Stimulated activated naive B cell treated with anti-CD40 and anti-IgM and Interleukin-4, amounts not matched to agents 10 μg/mL and 1 μg/mL and 100 μg/mL, for 72 hours (primary cell): ENCODE measurements around the gene CDH23.

Experiments used
- ATAC-seq, 2 donors: fragments of 150-1000 bp; cut with Tn5 transposase; replicated peaks; 2 replicates each; pipeline ENCODE4 v1.10.0; 2021; ENCODE audit warnings: moderate library complexity in 1 of 2
- DNase-seq: peaks from one replicate; pipeline ENCODE4 v3.0.0; 2021
- H3K27ac Mint-ChIP-seq: one replicate; pipeline ENCODE4 v1.8.0; 2022; ENCODE audit warnings: mild to moderate bottlenecking, mixed read lengths
- H3K27me3 Mint-ChIP-seq, 2 donors: one replicate each; pipeline ENCODE4 v1.8.0; 2022; ENCODE audit warnings: mixed read lengths in 2 of 2
- H3K36me3 Mint-ChIP-seq, 2 donors: one replicate each; pipeline ENCODE4 v1.8.0; 2022; ENCODE audit warnings: mixed read lengths in 2 of 2, mild to moderate bottlenecking in 1 of 2
- H3K4me1 Mint-ChIP-seq, 2 donors: one replicate each; pipeline ENCODE4 v1.8.0; 2022; ENCODE audit warnings: mixed read lengths in 2 of 2, mild to moderate bottlenecking in 1 of 2
- H3K4me3 Mint-ChIP-seq, 2 donors: one replicate each; pipeline ENCODE4 v1.8.0; 2022; ENCODE audit warnings: mild to moderate bottlenecking in 2 of 2, mixed read lengths in 2 of 2, moderate library complexity in 1 of 2
- H3K9me3 Mint-ChIP-seq, 2 donors: one replicate each; pipeline ENCODE4 v1.8.0; 2022; ENCODE audit warnings: mixed read lengths in 2 of 2, mild to moderate bottlenecking in 1 of 2

The CDH23 gene

GRCh38 chr10:71523756-71524155 is 127.0 kb downstream of the CDH23 start:
- Mint-ChIP-seq H3K9me3 (no peaks in the 10 kb centered on the region), H3K4me3 (no peak overlapping the region), H3K27ac (no peak overlapping the region), H3K36me3 (no peaks in the 10 kb centered on the region), H3K4me1 (peaks cover 3 to 6% of the 10 kb centered on the region in 2 donors), H3K27me3 (peaks cover 17 to 25% of the 10 kb centered on the region in 2 donors)
- ATAC-seq (no peak), DNase-seq (no peak)

DNA sequence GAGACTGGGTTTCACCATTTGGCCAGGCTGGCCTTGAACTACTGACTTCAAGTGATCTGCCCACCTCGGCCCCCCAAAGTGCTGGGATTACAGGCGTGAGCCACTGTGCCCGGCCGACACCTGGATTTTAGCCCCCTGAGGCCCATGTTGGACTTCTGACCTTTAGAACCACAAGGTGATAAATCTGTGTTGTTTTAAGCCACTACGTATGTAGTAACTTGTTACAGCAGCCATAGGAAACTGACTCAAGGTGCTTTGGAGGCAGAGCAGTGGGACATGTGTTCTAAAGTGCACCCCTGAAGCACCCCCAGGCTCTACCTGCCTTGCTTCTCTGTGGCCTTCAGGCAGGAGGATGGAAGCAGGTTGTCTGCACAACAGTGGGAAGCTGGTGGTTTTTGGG is 128.4 kb downstream of the CDH23 start:
- no peaks in the 10 kb centered on the region for H3K9me3 Mint-ChIP-seq
- peaks cover 17 to 25% of the 10 kb centered on the region in 2 donors for H3K27me3 Mint-ChIP-seq
- H3K36me3 Mint-ChIP-seq, result no peaks in the 10 kb centered on the region
- peaks cover 3 to 6% of the 10 kb centered on the region in 2 donors for H3K4me1 Mint-ChIP-seq
- DNase-seq (no peak), ATAC-seq (no peak)
- no peak overlapping the region for H3K4me3 Mint-ChIP-seq
- H3K27ac Mint-ChIP-seq, result no peak overlapping the region

DNA sequence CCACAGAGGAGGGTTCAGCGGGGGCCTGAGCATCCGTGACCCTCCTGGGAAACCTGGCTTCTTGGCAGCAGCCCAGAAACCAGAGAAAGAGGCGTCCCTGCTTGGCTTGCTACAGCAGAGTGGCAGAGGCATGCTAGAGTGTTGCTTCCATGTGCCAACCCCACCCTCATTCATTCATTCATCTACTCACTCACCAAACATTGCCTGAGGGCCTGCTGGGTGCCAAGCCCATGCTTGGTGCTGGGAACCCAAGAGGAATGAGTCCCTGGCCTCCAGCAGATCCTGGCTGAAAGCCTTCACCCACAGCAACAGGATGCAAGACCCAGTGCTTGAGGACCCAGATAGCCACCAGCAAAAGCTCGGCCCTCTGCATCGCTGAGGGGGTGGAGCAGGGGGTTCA is 129.0 kb downstream of the CDH23 start:
- Mint-ChIP-seq H3K27me3 (peaks cover 17 to 25% of the 10 kb centered on the region in 2 donors), H3K27ac (no peak overlapping the region), H3K4me3 (no peak overlapping the region), H3K36me3 (no peaks in the 10 kb centered on the region), H3K9me3 (no peaks in the 10 kb centered on the region), H3K4me1 (peaks cover 3 to 6% of the 10 kb centered on the region in 2 donors)
- DNase-seq, result no peak
- ATAC-seq, result no peak

DNA sequence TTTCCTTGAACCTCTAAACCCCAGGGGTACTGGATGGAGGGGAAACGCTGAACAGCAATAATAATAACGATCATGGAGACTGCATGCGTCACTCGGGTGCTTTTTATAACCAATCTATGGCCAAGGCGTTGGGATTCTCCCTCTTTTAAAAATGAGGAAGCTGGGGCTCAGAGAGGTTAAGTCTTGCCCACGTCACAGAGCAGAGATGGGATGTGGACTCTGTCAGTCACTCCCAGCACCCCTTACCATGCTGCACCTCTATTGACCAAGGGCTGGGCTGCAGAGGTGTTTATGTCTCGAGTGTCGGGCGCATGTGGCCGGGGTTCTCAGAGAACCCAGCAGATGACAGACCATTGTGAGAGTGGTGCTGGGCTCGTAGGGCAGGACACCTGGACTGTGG is 129.9 kb downstream of the CDH23 start:
- Mint-ChIP-seq H3K9me3 (peaks cover 0 to 2% of the 10 kb centered on the region in 2 donors), H3K4me1 (peaks cover 5 to 10% of the 10 kb centered on the region in 2 donors), H3K4me3 (no peak overlapping the region), H3K36me3 (no peaks in the 10 kb centered on the region), H3K27me3 (peaks cover 17 to 18% of the 10 kb centered on the region in 2 donors), H3K27ac (no peak overlapping the region)
- ATAC-seq (peak in 1 of 2 donors; percentile 70), DNase-seq (no peak)

DNA sequence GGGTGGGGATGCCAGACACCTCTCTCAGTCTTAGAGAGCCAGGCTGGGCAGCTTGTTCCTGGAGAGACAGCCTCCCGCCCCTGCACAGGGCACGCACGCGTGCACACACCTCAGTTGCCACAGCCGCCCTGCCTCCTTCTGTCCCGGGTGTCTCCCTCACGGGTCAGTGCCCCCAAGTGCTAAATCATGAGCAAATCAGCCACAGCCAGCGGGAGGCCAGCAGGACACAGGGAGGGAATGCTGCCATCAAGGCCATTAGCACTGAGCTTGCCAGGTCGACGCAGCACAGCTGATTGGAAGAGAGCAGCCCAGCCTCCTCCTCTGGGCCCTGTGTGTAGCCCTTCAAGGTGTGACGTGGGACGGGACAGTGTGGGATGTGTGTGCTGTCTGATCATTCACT is 130.4 kb downstream of the CDH23 start:
- Mint-ChIP-seq H3K36me3 (no peaks in the 10 kb centered on the region), H3K27ac (no peak overlapping the region), H3K9me3 (peaks cover 0 to 4% of the 10 kb centered on the region in 2 donors), H3K4me3 (no peak overlapping the region), H3K27me3 (peaks cover 15 to 17% of the 10 kb centered on the region in 2 donors), H3K4me1 (peaks cover 7 to 15% of the 10 kb centered on the region in 2 donors)
- DNase-seq, result no peak
- ATAC-seq, result no peak

DNA sequence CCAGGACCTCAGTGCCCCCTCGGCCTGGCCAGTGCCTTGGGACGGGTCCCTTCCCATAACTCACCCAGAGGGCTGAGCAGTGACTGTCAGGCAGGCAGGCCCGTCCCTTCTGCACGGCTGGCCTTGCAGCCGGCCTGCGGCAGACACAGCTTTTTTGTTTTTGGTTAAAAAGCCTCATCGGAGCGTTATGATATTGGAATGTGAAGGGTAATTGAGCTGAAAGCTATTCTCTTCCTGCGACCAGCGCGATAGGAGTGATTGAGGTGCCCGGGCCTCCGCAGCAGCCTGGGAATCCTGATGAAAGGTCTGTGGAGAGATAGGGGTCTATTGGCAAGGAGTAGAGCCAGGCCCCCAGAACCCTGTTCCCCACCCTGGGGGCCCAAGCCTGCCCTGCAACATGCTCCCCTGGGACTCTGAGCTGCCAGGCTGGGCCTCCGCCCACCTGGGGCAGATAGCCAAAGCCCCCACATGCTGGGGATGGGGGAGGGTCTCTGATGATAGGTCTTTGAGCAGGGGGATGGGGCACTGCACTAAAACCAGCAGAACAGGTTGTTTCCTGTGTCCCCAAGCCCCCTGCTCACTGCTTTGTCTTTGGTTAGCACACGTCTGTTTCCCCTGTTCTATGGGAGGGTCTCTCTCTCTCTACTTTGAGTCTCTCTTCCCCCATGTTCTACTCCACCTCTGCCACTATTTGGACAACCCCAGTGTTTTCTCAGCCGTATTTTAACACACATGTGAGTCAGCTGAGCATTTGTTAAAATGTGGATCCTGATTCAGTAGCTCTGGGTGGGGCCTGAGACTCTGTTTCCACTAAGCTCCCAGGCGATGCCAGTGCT is 131.9 kb downstream of the CDH23 start:
- ATAC-seq (no peak), DNase-seq (no peak)
- peaks cover 7 to 16% of the 10 kb centered on the region in 2 donors for H3K4me1 Mint-ChIP-seq
- no peak overlapping the region for H3K4me3 Mint-ChIP-seq
- peaks cover 0 to 4% of the 10 kb centered on the region in 2 donors for H3K9me3 Mint-ChIP-seq
- no peak overlapping the region for H3K27ac Mint-ChIP-seq
- peaks cover 10 to 11% of the 10 kb centered on the region in 2 donors for H3K27me3 Mint-ChIP-seq
- H3K36me3 Mint-ChIP-seq, result no peaks in the 10 kb centered on the region

DNA sequence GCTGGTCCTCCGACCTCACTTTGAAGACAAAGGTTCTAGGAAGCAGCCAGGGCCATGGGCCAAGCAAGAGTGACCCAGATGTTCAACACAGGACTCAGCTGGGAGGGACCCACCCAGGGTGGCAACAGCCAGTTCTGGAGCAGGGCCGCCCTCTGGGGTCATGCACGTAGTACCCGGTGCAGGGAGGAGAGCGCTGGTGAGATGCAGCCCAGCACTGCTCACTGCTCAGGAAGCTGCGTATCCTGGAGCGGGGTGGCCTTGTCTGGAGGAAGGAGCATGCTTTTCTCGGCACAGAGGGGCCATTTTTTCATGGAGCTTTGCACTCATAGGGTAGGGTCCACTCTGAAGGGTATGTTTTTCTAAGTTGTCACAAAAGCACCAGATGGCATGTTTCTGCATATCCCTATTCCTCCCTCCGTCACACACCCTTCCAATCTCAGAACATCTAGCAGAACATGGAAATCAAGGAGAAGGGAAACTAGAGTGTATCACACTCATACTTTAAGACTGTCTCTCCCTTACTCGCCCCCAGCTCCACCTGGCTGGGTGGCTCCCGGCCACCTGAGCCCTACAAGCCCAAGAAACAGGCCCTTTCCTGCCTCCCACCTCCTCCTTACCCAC is 132.6 kb downstream of the CDH23 start:
- H3K27ac Mint-ChIP-seq, result no peak overlapping the region
- no peak for ATAC-seq

DNA sequence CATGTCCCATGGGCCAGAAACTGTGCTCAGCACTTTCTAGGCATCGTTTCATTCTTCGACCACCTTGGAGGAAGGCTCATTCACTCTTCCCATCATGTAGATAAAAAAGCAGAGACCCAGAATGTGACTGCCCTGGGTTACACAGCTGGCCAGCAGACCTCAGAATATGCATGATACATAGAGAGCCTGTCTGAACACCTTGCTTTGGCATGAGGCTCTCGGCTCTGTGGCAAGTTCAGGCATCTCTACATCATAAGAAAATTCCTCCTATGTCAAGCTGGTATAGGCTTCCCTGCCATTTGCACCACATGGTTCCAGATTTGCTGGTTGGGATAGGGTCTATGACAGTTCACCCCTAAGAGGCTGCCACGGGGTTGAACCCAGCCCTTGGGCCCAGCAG is 134.1 kb downstream of the CDH23 start:
- ATAC-seq (no peak), DNase-seq (no peak)
- Mint-ChIP-seq H3K27me3 (no peaks in the 10 kb centered on the region), H3K27ac (no peak overlapping the region), H3K36me3 (no peaks in the 10 kb centered on the region), H3K4me3 (no peak overlapping the region), H3K9me3 (peaks cover 0 to 4% of the 10 kb centered on the region in 2 donors), H3K4me1 (peaks cover 7 to 16% of the 10 kb centered on the region in 2 donors)

More for the DNA sequence above, 132.6 kb downstream of the CDH23 start:
- DNase-seq, result no peak
- Mint-ChIP-seq H3K9me3 (peaks cover 0 to 4% of the 10 kb centered on the region in 2 donors), H3K36me3 (no peaks in the 10 kb centered on the region), H3K4me3 (no peak overlapping the region), H3K27me3 (peaks cover 3 to 4% of the 10 kb centered on the region in 2 donors), H3K4me1 (peaks cover 7 to 16% of the 10 kb centered on the region in 2 donors)

DNA sequence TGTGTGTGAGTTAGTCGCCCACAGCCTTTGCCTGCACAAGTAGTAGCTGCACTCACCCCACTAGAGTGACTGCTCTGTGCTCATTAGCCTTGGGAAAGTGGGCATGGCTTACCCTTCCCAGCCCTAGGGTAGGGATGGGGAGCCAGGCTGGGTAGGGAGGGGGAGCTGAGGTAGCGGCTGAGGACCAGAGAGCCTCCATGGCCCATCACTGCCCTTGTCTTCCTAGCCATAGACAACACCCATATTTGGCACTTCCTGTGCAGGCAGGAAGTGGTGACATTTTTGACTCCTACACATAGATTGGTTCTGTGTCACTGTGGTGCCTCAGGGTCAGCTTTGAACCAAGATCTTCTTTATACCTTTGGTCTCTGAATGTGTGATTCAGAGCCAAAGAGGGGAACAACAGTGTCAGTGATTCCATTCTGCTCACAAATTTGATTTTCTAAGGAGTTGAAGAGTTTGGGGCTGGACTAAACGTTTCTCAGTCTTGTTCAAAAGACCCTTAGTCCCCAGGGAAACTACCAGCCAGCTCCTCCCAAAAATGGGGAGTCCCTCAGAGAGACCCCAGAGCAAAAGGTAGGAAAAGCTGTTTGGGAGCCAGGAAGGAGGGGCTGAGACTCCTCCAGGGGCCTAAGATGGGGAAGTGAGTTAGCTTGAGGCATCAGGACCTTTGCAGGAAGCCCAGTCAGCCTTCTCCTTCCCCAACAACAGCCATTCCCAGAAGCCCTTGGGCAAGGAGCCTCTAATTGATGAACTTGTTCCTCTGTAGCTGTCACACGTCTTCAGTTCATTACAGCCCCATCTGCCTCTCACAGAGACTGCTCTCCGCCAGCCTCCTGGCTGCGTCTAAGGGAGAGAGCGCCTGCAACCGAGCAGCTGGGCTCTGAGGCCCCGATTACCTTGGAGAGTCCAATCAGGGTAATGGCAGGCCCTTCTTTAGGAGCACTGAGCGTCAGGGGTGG is 135.0 kb downstream of the CDH23 start:
- Mint-ChIP-seq H3K9me3 (peaks cover 0 to 4% of the 10 kb centered on the region in 2 donors), H3K27me3 (peaks cover 0 to 7% of the 10 kb centered on the region in 2 donors), H3K36me3 (no peaks in the 10 kb centered on the region), H3K4me3 (no peak overlapping the region), H3K4me1 (peaks cover 4 to 10% of the 10 kb centered on the region in 2 donors), H3K27ac (no peak overlapping the region)
- peak; percentile 88 to 89 for ATAC-seq
- peak; percentile 13 for DNase-seq

DNA sequence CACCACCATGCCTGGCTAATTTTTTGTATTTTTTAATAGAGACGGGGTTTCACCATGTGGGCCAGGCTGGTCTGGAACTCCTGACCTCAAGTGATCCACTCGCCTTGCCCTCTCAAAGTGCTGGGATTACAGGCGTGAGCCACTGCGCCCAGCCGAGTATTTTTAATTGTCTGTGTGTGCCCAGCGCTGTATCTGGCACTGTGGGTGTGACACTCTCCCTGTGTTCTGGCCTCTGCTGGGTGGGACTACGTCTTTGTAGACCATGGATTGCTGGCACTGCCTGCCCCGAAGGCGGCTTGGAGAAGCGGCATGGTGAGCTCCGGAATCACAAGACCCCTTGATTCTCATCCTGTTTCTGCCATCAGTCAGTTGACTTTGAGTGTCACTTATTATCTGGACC is 136.2 kb downstream of the CDH23 start:
- H3K4me3 Mint-ChIP-seq, result no peak overlapping the region
- peaks cover 4 to 10% of the 10 kb centered on the region in 2 donors for H3K4me1 Mint-ChIP-seq
- DNase-seq, result no peak
- no peak overlapping the region for H3K27ac Mint-ChIP-seq
- peaks cover 0 to 7% of the 10 kb centered on the region in 2 donors for H3K27me3 Mint-ChIP-seq
- H3K36me3 Mint-ChIP-seq, result no peaks in the 10 kb centered on the region
- peaks cover 0 to 4% of the 10 kb centered on the region in 2 donors for H3K9me3 Mint-ChIP-seq
- ATAC-seq, result no peak

- Mint-ChIP-seq H3K9me3 (peaks cover 0 to 4% of the 10 kb centered on the region in 2 donors), H3K27ac (no peak overlapping the region), H3K4me1 (peaks cover 4 to 10% of the 10 kb centered on the region in 2 donors), H3K36me3 (no peaks in the 10 kb centered on the region), H3K4me3 (no peak overlapping the region), H3K27me3 (peaks cover 0 to 7% of the 10 kb centered on the region in 2 donors)
- DNase-seq, result no peak
- no peak for ATAC-seq
Measured at GRCh38 chr10:71533936-71534335, 137.2 kb downstream of the CDH23 start.

- ATAC-seq (no peak), DNase-seq (no peak)
- no peaks in the 10 kb centered on the region for H3K36me3 Mint-ChIP-seq
- no peak overlapping the region for H3K27ac Mint-ChIP-seq
- H3K9me3 Mint-ChIP-seq, result peaks cover 0 to 4% of the 10 kb centered on the region in 2 donors
- H3K27me3 Mint-ChIP-seq, result peaks cover 0 to 7% of the 10 kb centered on the region in 2 donors
- H3K4me1 Mint-ChIP-seq, result peaks cover 4 to 10% of the 10 kb centered on the region in 2 donors
- no peak overlapping the region for H3K4me3 Mint-ChIP-seq
Measured at GRCh38 chr10:71534568-71535194, 138.0 kb downstream of the CDH23 start.

- H3K27me3 Mint-ChIP-seq, result peaks cover 0 to 7% of the 10 kb centered on the region in 2 donors
- ATAC-seq, result no peak
- no peak overlapping the region for H3K4me3 Mint-ChIP-seq
- DNase-seq, result no peak
- H3K9me3 Mint-ChIP-seq, result peaks cover 0 to 4% of the 10 kb centered on the region in 2 donors
- no peaks in the 10 kb centered on the region for H3K36me3 Mint-ChIP-seq
- H3K4me1 Mint-ChIP-seq, result peaks cover 4 to 9% of the 10 kb centered on the region in 2 donors
- H3K27ac Mint-ChIP-seq, result no peak overlapping the region
Measured at GRCh38 chr10:71536332-71536731, 139.6 kb downstream of the CDH23 start.
